ENCODE data around the gene POLR1C.
A peak's percentile ranks its signal among the peaks of the same experiment; 100 is the strongest.

Gene POLR1C

GRCh38 chr6:43468748-43469681 lies 47.9 kb upstream of the POLR1C start:
- H3K4me1 ChIP-seq (ENCODE audit: insufficient read depth, poor library complexity, severe bottlenecking): peaks cover 3% of the 10 kb centered on the region
- H3K36me3 ChIP-seq (ENCODE audit: low read depth): no peaks in the 10 kb centered on the region
- no peak overlapping the region for H3K4me3 ChIP-seq (ENCODE audit: severe bottlenecking)
- DNase-seq (ENCODE audit: low spot score) (no peak), ATAC-seq (ENCODE audit: low read depth) (0 out of 3 replicates have a peak, but pooled peaks have one; percentile 36)
- H3K27me3 ChIP-seq (ENCODE audit: insufficient read depth, poor library complexity, severe bottlenecking): no peaks in the 10 kb centered on the region
- no peak overlapping the region for H3K27ac ChIP-seq (ENCODE audit: poor library complexity, severe bottlenecking)
- no peaks in the 10 kb centered on the region for H3K9me3 ChIP-seq (ENCODE audit: severe bottlenecking)
- TF ChIP-seq, protein P1, sequence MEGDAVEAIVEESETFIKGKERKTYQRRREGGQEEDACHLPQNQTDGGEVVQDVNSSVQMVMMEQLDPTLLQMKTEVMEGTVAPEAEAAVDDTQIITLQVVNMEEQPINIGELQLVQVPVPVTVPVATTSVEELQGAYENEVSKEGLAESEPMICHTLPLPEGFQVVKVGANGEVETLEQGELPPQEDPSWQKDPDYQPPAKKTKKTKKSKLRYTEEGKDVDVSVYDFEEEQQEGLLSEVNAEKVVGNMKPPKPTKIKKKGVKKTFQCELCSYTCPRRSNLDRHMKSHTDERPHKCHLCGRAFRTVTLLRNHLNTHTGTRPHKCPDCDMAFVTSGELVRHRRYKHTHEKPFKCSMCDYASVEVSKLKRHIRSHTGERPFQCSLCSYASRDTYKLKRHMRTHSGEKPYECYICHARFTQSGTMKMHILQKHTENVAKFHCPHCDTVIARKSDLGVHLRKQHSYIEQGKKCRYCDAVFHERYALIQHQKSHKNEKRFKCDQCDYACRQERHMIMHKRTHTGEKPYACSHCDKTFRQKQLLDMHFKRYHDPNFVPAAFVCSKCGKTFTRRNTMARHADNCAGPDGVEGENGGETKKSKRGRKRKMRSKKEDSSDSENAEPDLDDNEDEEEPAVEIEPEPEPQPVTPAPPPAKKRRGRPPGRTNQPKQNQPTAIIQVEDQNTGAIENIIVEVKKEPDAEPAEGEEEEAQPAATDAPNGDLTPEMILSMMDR (IDR thresholded peaks at IDR 0.05; ENCODE audit: poor library complexity, severe bottlenecking): no peak

DNA sequence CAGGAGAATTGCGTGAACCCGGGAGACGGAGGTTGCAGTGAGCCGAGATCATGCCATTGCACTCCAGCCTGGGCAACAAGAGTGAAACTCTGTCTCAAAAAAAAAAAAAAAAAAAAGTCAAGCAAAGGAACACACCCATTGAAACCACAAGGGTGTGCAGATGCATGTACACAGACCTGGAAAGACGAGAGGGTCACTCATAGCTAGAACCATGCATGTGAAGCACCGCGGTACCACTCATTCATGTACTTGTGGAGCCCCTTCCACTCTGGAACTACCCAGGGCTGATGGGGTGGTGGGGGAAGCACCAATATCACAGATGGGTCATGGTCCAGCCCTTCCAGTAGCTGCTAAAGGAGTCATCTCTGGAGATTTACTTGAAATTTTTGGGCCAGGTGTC lies 46.9 kb upstream of the POLR1C start:
- TF ChIP-seq, protein P1 (IDR thresholded peaks at IDR 0.05; ENCODE audit: poor library complexity, severe bottlenecking): no peak
- no peak for DNase-seq (ENCODE audit: low spot score)
- no peaks in the 10 kb centered on the region for H3K36me3 ChIP-seq (ENCODE audit: low read depth)
- ATAC-seq (ENCODE audit: low read depth): no peak
- no peaks in the 10 kb centered on the region for H3K27me3 ChIP-seq (ENCODE audit: insufficient read depth, poor library complexity, severe bottlenecking)
- no peak overlapping the region for H3K4me3 ChIP-seq (ENCODE audit: severe bottlenecking)
- no peak overlapping the region for H3K27ac ChIP-seq (ENCODE audit: poor library complexity, severe bottlenecking)
- H3K4me1 ChIP-seq (ENCODE audit: insufficient read depth, poor library complexity, severe bottlenecking): peaks cover 3% of the 10 kb centered on the region
- H3K9me3 ChIP-seq (ENCODE audit: severe bottlenecking): no peaks in the 10 kb centered on the region

DNA sequence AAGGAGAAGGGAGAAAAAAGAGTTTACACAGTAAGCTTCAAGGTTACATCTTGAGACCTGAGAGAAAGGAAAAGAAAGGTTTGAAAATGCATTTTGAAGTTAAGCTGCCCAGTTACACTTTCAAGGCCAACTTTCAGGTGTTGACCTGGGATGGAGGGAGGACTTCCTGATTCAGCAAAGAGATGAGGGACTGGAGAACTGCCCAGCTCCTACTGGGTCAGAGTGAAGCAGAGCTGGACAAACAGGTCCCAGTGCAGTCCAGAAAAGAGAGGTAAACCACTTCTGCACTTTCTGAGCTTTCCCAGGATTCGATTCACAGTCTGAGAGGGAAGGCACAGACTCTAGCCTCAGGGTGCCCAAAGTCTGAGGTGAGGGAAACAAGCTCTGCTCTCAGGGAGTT lies 45.5 kb upstream of the POLR1C start:
- no peak for ATAC-seq (ENCODE audit: low read depth)
- H3K9me3 ChIP-seq (ENCODE audit: severe bottlenecking): no peaks in the 10 kb centered on the region
- H3K27ac ChIP-seq (ENCODE audit: poor library complexity, severe bottlenecking): no peak overlapping the region
- H3K27me3 ChIP-seq (ENCODE audit: insufficient read depth, poor library complexity, severe bottlenecking): no peaks in the 10 kb centered on the region
- no peak overlapping the region for H3K4me3 ChIP-seq (ENCODE audit: severe bottlenecking)
- TF ChIP-seq, protein P1 (IDR thresholded peaks at IDR 0.05; ENCODE audit: poor library complexity, severe bottlenecking): no peak
- no peak for DNase-seq (ENCODE audit: low spot score)
- H3K36me3 ChIP-seq (ENCODE audit: low read depth): no peaks in the 10 kb centered on the region
- H3K4me1 ChIP-seq (ENCODE audit: insufficient read depth, poor library complexity, severe bottlenecking): peaks cover 3% of the 10 kb centered on the region

DNA sequence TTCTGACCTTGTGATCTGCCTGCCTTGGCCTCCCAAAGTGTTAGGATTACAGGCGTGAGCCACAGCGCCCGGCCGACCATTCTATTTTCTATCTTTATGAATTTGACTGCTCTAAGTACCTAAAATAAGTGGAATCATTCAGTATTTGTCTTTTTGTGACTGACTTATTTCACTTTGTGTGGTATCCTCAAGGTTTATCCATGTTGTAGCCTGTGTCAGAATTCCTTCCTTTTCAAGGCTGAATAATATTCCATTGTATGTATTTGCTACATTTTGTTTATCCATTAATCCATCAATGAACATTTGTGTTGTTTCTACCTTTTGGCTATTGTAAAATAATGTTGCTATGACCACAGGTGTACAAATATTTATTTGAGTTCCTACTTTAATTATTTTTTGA lies 44.4 kb upstream of the POLR1C start:
- Histone ChIP-seq H3K9me3 (ENCODE audit: severe bottlenecking) (no peaks in the 10 kb centered on the region), H3K27me3 (ENCODE audit: insufficient read depth, poor library complexity, severe bottlenecking) (no peaks in the 10 kb centered on the region), H3K36me3 (ENCODE audit: low read depth) (no peaks in the 10 kb centered on the region), H3K27ac (ENCODE audit: poor library complexity, severe bottlenecking) (no peak overlapping the region), H3K4me1 (ENCODE audit: insufficient read depth, poor library complexity, severe bottlenecking) (peaks cover 3% of the 10 kb centered on the region), H3K4me3 (ENCODE audit: severe bottlenecking) (no peak overlapping the region)
- ATAC-seq (ENCODE audit: low read depth) (no peak), DNase-seq (ENCODE audit: low spot score) (no peak)
- TF ChIP-seq, protein P1 (IDR thresholded peaks at IDR 0.05; ENCODE audit: poor library complexity, severe bottlenecking): no peak

DNA sequence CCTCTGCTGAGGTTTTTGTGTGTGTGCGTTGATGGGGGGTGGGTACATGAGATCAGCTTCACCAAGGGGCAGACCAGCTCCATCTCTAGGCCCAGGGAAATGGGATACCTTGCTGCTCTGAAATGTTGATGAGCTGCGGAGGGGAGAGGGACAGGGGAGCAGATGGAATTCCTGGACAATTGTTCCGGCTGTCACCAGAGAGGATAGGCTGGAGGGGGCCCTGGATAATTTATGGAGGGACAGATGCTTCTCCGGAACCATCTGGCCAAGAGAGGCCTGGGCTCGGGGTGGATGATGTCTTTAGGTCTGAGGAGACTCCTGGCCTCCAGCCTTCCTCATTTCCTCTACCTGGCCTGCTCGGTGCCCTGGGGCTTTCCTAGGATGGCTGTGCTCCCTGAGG lies 41.4 kb upstream of the POLR1C start:
- H3K4me3 ChIP-seq (ENCODE audit: severe bottlenecking): no peak overlapping the region
- ATAC-seq (ENCODE audit: low read depth): no peak
- TF ChIP-seq, protein P1 (IDR thresholded peaks at IDR 0.05; ENCODE audit: poor library complexity, severe bottlenecking): no peak
- H3K36me3 ChIP-seq (ENCODE audit: low read depth): peaks cover 13% of the 10 kb centered on the region; the same call in 1 of the 2 replicates
- no peaks in the 10 kb centered on the region for H3K27me3 ChIP-seq (ENCODE audit: insufficient read depth, poor library complexity, severe bottlenecking)
- H3K4me1 ChIP-seq (ENCODE audit: insufficient read depth, poor library complexity, severe bottlenecking): peaks cover 4% of the 10 kb centered on the region
- H3K9me3 ChIP-seq (ENCODE audit: severe bottlenecking): no peaks in the 10 kb centered on the region
- no peak for DNase-seq (ENCODE audit: low spot score)
- H3K27ac ChIP-seq (ENCODE audit: poor library complexity, severe bottlenecking): no peak overlapping the region
